Esophagus muscularis mucosa (tissue), 4 donors: ENCODE measurements around the gene DQX1. TPM values are rescaled to one million over a fixed set of nuclear protein-coding genes. Genes with fewer than 3 reads are reported as not detected.

Experiments
- DNase-seq: peaks from one replicate; pipeline ENCODE4 v3.0.0-alpha.2; 2017; ENCODE audit errors: extremely low spot score
- H3K27ac ChIP-seq, 4 donors: fragments of 200-600 bp; sonication (generic); replicated peaks in 1 of 4; 1 replicate in 3 of 4; 2 replicates in 1 of 4; pipeline ENCODE4 v1.5.1; 2016 to 2019; ENCODE audit warnings: mild to moderate bottlenecking in 1 of 4
- H3K27me3 ChIP-seq, 4 donors: fragments of 200-600 bp; sonication (generic); one replicate each; pipeline versions ENCODE4 v1.5.1 to v1.6.0; 2016 to 2019
- H3K36me3 ChIP-seq, 4 donors: fragments of 200-600 bp; sonication (generic); one replicate each; pipeline ENCODE4 v1.5.1; 2016 to 2019
- H3K4me1 ChIP-seq, 4 donors: fragments of 200-600 bp; sonication (generic); one replicate each; pipeline ENCODE4 v1.5.1; 2016 to 2019
- H3K4me3 ChIP-seq, 4 donors: fragments of 200-600 bp; sonication (generic); 1 replicate in 2 of 4; 2 replicates in 2 of 4; pipeline ENCODE4 v1.5.1; 2016 to 2019; ENCODE audit warnings: mild to moderate bottlenecking in 4 of 4, moderate library complexity in 1 of 4
- H3K9me3 ChIP-seq, 4 donors: fragments of 200-600 bp; sonication (generic); 1 replicate in 3 of 4; 2 replicates in 1 of 4; pipeline ENCODE4 v1.5.1; 2016 to 2019
- CTCF ChIP-seq, 3 experiments: fragments of 200-600 bp in 2 of 3; fragments of 450-650 bp in 1 of 3; sonication (generic) in 2 of 3; IDR thresholded peaks; one replicate each; pipeline ENCODE4 v1.5.1; 2017 to 2019; ENCODE audit warnings: antibody characterized with exemption in 3 of 3, mild to moderate bottlenecking in 2 of 3, moderate library complexity in 1 of 3
- EP300 ChIP-seq: sonication (generic); formaldehyde crosslinking; IDR thresholded peaks from one replicate; pipeline ENCODE4 v1.6.1; 2017; ENCODE audit warnings: antibody characterized with exemption
- POLR2A ChIP-seq: fragments of 450-650 bp; IDR thresholded peaks from one replicate; pipeline ENCODE4 v1.6.1; 2017; ENCODE audit warnings: antibody characterized with exemption, moderate library complexity, mild to moderate bottlenecking, low read depth
- POLR2AphosphoS5 ChIP-seq, 2 donors: sonication (generic); formaldehyde crosslinking; IDR thresholded peaks; one replicate each; pipeline ENCODE4 v1.6.1; 2017; ENCODE audit warnings: antibody characterized with exemption in 2 of 2
- WGBS: methylation state at CpG from one replicate; pipeline ENCODE4 v1.1.5; 2018; 5-methylcytosine and 5-hydroxymethylcytosine counted together
- intact Hi-C: fragments of 100-400 bp; cut with DNase I; formaldehyde crosslinking; loops from one replicate; pipeline ENCODE4 v1.15.1; 2023
- total RNA-seq, 4 donors: library from RNA; depleted of rRNA; stranded (reverse); fragments of >200 nt; gene quantifications; one replicate each; pipeline versions ENCODE4 v1.1.0 to v1.2.1, GENCODE V29; 2016

DQX1 gene
- total RNA-seq, 4 donors from 2014 or later: not detected

DNA sequence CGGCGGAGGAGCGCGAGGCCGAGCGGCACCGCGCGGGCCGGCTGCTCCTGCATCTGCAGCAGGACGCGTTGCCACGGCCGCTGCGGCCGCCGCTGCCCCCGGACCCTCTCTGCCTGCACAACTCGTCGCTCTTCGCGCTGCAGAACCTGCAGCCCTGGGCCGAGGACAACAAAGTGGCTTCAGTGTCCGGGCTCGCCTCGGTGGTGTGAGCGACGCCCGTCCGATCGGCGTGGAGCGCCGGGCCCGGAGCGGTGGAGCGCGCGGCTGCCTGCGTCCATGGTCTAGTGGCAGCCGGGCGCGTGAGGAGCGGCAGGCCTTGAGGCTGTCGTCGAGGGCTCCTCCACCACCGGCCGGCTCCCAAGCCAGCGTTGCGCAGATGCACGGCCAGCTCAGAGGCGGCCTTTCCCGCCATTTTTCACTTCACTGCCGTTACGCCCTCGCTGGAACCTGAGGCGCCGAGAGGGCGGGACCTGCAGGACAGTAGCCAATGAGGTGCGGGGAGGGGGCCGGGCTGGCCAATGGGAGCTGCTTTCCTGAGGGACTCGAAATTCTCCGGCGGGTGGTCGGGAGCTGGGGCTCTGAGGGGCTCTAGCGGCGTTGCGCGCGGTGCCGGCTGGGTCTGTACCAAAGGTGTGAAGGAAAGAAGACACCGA, 9.9 kb downstream of the DQX1 start:
- peak overlapping the region; percentile 36 to 53 (median 42) for H3K4me3 ChIP-seq
- peaks cover 18 to 100% (median 67%) of the 10 kb centered on the region in 4 donors for H3K27me3 ChIP-seq
- TF ChIP-seq CTCF (IDR thresholded peaks at IDR 0.05) (no peak), POLR2AphosphoS5 (IDR thresholded peaks at IDR 0.05) (no peak), EP300 (no peak), POLR2A (no peak)
- no peaks in the 10 kb centered on the region for H3K36me3 ChIP-seq
- intact Hi-C loops: no loop called here
- no peaks in the 10 kb centered on the region for H3K9me3 ChIP-seq
- peaks cover 29 to 32% (median 32%) of the 10 kb centered on the region in 4 donors for H3K4me1 ChIP-seq
- whole genome bisulfite sequencing: 17% methylated on average over 7 of the region's 72 CpGs
- H3K27ac ChIP-seq: no peak overlapping the region
- no peak for DNase-seq

DNA sequence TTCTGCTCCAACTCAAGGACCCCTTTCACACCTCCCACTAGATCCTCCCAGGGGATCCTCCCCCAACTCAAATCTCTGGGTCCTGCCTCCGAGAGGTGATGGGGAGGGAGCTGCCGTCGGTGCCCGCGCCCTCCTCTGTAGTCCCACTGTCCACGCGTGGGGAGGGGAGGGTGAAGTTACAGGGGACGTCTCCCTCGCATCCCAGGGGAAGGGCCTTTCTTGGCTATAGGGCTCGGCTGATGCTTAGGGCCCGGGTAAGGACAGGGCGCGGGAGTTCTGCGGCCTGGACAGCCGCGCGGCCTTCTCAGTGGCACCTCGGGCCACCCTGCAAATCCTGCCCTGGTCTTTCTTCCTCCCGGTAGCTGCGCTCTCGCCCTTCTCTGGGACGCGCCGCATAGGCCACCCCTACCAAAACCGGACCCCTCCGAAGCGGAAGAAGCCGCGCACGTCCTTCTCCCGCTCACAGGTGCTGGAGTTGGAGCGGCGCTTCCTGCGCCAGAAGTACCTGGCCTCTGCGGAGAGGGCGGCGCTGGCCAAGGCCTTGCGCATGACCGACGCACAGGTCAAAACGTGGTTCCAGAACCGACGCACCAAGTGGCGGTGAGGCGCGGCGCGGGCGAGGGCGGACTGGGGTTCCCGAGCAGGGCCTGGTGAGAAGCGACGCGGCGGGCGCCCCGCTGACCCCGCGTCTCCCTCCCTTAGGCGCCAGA, 10.6 kb downstream of the DQX1 start:
- Histone ChIP-seq H3K27ac (no peak overlapping the region), H3K4me3 (peak overlapping the region; percentile 36 to 53 (median 42)), H3K9me3 (no peaks in the 10 kb centered on the region), H3K27me3 (peaks cover 18 to 100% (median 72%) of the 10 kb centered on the region in 4 donors), H3K36me3 (no peaks in the 10 kb centered on the region), H3K4me1 (peaks cover 29 to 32% (median 32%) of the 10 kb centered on the region in 4 donors)
- intact Hi-C loops: no loop called here
- 6% methylated on average over 24 of the region's 60 CpGs for WGBS
- DNase-seq: no peak
- TF ChIP-seq POLR2AphosphoS5 (IDR thresholded peaks at IDR 0.05) (no peak), CTCF (IDR thresholded peaks at IDR 0.05) (no peak), POLR2A (no peak), EP300 (no peak)

- Histone ChIP-seq H3K4me3 (peak within 1 kb of the TSS in 2 of 4 donors; percentile 19 to 23), H3K36me3 (no peaks in the 10 kb centered on the region), H3K27ac (no peak within 1 kb of the TSS), H3K4me1 (peaks cover 29 to 32% (median 32%) of the 10 kb centered on the region in 4 donors), H3K9me3 (no peaks in the 10 kb centered on the region), H3K27me3 (peaks cover 18 to 100% (median 70%) of the 10 kb centered on the region in 4 donors)
- intact Hi-C loops: no loop called here
- 2% methylated on average over 31 of the region's 82 CpGs for WGBS
- TF ChIP-seq POLR2A: no peak
- no peak for TF ChIP-seq EP300
- no peak for TF ChIP-seq CTCF (IDR thresholded peaks at IDR 0.05)
- TF ChIP-seq POLR2AphosphoS5 (IDR thresholded peaks at IDR 0.05): no peak
- DNase-seq: no peak
These were observed 11.4 kb downstream of the DQX1 start, which contains the start of gene TLX2 for GRCh38 chr2:74514368-74515270. TSS of gene TLX2 (plus strand) at chr2:74514450. CDS start at chr2:74514807, 357 bp downstream.

- DNase-seq: no peak
- peak in 1 of 2 donors; percentile 66 for TF ChIP-seq POLR2AphosphoS5 (IDR thresholded peaks at IDR 0.05)
- TF ChIP-seq CTCF (IDR thresholded peaks at IDR 0.05): no peak
- intact Hi-C loops: no loop called here
- 5% methylated on average over 21 of the region's 52 CpGs for WGBS
- H3K27ac ChIP-seq: no peak overlapping the region
- H3K4me3 ChIP-seq: peak overlapping the region in 2 of 4 donors; percentile 19 to 23
- no peaks in the 10 kb centered on the region for H3K36me3 ChIP-seq
- peaks cover 29 to 32% (median 32%) of the 10 kb centered on the region in 4 donors for H3K4me1 ChIP-seq
- H3K9me3 ChIP-seq: no peaks in the 10 kb centered on the region
- peaks cover 18 to 97% (median 66%) of the 10 kb centered on the region in 4 donors for H3K27me3 ChIP-seq
These were observed 12.2 kb downstream of the DQX1 start for GRCh38 chr2:74513605-74514367.
